Measurements from ENCODE around the gene HINT3.

- peak; percentile 96 for TF ChIP-seq CTCF (IDR thresholded peaks at IDR 0.05; ENCODE audit: insufficient read depth, low read length)
- TF ChIP-seq POLR2AphosphoS5 (IDR thresholded peaks at IDR 0.05; ENCODE audit: low read depth): peak; percentile 90
- no peak for TF ChIP-seq GABPA (IDR thresholded peaks at IDR 0.05; ENCODE audit: low read depth)
- TF ChIP-seq REST (IDR thresholded peaks at IDR 0.05; ENCODE audit: insufficient replicate concordance, low read depth): no peak
- peak; percentile 48; the same call in 1 of the 2 replicates for TF ChIP-seq SPI1 (IDR thresholded peaks at IDR 0.05; ENCODE audit: borderline replicate concordance, low read depth)
These were observed at the start of gene HINT3 for GRCh38 chr6:125956506-125957390.
